LNCAP (cell line): Measurements from ENCODE around the gene SETD9.

Experiments used
- TF ChIP-seq, protein P1 (sequence below): fragments of 450-650 bp; IDR thresholded peaks from 2 replicates; pipeline ENCODE4 v1.5.1; 2017; ENCODE audit warnings: mild to moderate bottlenecking

SETD9 gene

DNA sequence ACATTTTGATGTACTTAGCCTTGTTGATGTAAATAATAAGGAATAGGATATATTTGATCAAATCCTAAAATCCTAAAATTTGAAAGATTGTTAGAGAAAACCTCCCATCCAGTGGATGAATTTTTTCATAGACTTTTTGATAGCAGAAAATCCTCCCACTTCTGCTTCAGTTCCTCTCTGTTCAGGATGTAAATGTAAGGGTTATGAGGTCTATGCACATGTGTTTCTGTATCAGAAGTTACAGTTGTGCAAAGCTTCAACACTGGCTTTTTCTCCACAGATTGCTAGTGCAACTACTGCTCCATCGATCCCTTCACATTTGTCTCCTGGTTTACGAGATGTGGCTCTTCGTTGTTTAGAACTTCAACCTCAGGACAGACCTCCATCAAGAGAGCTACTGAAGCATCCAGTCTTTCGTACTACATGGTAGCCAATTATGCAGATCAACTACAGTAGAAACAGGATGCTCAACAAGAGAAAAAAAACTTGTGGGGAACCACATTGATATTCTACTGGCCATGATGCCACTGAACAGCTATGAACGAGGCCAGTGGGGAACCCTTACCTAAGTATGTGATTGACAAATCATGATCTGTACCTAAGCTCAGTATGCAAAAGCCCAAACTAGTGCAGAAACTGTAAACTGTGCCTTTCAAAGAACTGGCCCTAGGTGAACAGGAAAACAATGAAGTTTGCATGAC, 16.0 kb upstream of the SETD9 start:
- TF ChIP-seq, protein P1, sequence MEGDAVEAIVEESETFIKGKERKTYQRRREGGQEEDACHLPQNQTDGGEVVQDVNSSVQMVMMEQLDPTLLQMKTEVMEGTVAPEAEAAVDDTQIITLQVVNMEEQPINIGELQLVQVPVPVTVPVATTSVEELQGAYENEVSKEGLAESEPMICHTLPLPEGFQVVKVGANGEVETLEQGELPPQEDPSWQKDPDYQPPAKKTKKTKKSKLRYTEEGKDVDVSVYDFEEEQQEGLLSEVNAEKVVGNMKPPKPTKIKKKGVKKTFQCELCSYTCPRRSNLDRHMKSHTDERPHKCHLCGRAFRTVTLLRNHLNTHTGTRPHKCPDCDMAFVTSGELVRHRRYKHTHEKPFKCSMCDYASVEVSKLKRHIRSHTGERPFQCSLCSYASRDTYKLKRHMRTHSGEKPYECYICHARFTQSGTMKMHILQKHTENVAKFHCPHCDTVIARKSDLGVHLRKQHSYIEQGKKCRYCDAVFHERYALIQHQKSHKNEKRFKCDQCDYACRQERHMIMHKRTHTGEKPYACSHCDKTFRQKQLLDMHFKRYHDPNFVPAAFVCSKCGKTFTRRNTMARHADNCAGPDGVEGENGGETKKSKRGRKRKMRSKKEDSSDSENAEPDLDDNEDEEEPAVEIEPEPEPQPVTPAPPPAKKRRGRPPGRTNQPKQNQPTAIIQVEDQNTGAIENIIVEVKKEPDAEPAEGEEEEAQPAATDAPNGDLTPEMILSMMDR = no peak

DNA sequence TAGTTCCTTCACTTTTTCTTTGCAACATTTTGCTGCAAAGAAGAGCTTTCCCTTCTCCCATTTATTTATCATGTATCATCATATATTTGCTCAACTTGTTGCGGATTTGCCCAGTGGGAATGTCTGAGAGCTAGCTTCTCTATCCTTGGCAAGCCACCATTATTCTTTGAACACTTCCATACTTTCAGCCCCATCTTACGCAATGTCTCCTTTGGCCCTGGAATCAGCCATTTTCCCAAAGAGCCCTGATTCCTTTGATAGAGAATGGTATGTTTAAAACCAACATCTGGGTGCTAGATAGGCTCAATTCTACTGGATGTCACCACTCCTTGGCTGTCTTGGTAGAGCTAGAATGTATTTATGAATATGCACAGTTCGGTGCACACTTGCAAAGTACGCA, 12.6 kb upstream of the SETD9 start:
- TF ChIP-seq, protein P1 = no peak

DNA sequence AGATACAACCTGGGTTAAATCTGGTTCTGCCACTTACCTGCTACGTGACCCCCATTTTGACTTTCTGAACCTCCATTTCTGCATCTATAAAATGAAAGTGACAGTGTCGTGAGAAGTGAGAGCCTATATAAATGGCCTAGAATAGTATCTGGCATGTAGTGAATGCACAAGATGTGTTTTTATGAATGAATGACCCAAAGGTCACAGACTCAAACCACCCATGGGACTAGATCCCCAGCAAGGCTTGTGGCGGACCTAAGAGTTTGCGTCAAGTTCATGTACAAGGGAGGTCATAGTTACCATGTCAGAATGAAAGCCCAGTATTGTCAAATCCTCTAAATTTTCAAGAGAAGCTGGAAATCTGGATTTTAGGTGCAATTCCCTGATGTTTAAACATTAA, 11.2 kb upstream of the SETD9 start:
- TF ChIP-seq, protein P1 = no peak

DNA sequence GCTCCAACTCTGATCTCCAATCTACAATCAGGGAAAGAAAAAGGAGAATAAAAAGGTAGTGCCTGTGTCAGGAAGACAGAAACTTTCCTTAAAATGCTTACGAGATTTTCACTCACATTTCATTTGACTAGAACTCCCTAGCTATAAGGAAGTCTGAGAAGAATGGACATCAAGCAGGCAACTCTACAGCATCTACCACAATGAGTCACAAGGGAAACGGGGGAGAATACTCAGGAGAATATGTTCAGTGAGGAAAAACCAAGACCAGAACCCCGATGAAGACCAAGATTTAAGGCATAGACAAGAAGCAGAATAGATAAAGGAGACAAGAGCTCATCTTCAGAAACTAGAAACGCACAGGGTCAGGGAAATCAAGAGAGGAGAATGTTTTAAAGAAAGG, 9.0 kb upstream of the SETD9 start:
- TF ChIP-seq, protein P1 = no peak

DNA sequence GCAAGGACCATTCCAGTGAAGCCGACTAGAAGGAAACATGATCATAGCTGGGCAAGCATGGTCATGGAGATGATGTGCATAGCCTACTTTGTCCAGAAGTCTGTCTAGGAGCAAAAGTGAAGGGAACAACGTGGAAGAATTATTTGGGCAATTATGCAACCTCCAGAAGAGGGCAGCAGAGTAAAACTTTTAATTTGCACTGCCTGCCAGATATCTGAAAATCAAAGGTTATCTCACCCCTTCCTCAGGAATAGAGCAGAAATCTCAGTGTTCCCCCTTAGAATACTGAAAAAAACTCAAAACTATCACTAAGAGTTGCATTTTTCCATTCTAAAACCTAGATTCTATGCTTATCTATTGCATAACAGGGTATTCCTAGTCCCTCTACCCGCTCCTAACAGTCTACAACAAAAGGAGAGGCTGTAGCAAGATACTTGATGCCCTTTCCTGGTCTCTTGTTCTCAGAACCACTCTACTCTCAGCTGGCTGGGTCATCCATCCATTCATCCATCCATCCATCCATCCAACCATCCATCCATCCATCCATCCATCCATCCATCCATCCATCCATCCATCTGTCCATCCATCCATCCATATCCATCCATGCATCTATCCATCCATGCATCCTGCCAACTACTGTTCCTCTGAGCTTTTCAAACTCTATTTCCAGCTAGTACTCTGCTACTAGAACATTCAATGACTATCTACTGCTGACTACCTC, 8.4 kb upstream of the SETD9 start:
- TF ChIP-seq, protein P1 = peak; percentile 73

DNA sequence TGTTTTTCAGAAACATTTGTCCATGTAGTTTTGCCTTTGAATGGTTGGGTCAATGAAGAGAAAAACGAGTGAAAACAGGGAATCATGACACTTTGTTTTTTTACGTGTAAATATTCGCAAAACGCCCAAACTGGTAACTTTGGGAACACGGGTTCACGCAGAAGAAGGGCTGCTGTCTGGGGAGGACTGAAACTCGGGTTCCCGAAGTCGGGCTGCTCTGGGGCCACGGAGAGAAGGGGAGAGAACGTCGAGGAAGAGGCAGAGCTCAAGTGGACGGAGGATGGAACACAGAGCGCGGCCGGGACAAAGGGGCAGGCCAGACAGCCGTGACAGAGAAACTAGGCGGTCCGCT, 478 bp upstream of the SETD9 start:
- TF ChIP-seq, protein P1 = no peak

DNA sequence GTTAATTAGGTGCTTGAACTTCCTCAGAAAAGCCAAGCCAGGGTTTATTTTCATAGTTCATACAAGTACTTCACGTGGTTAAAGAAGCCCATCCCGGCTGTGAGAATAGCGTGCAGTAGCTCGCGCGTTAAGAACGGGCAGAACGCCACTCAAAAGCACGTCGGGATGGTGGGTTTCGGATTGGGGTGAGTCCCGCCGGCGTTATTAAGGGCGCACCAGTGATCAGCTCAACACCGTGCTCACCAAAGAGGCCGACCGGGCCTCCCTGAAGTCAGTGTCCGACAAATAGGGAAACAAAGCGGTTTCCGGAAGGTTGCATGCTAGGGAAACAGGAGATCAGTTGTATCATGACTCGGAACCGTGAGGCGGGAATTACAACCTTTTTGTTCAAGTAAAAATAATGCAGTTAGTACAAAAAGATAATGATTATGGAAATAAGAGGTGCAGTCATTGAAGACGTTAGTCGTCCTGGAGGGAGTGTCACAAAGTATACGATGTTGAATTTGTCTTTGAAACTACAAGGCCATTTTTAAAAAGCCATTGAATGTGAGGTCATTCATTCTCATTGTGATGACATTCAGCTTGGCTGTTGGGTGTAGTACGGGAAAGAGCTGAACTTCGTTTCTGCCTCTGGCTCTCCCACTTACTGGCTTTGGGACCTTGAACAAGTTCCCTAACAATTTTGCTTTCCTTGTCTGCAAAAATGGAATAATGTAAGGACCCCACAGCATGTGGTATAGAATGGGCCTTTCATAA, 992 bp downstream of the SETD9 start:
- TF ChIP-seq, protein P1 = no peak
